Measurements from ENCODE around the gene SORBS1. TPM values are rescaled to one million over a fixed set of nuclear protein-coding genes. Genes with fewer than 3 reads are reported as not detected.

Gene SORBS1
- total and polyA plus RNA-seq, 5 experiments from 2014 or later = 0.25 to 1.7 (median 0.49) TPM

DNA sequence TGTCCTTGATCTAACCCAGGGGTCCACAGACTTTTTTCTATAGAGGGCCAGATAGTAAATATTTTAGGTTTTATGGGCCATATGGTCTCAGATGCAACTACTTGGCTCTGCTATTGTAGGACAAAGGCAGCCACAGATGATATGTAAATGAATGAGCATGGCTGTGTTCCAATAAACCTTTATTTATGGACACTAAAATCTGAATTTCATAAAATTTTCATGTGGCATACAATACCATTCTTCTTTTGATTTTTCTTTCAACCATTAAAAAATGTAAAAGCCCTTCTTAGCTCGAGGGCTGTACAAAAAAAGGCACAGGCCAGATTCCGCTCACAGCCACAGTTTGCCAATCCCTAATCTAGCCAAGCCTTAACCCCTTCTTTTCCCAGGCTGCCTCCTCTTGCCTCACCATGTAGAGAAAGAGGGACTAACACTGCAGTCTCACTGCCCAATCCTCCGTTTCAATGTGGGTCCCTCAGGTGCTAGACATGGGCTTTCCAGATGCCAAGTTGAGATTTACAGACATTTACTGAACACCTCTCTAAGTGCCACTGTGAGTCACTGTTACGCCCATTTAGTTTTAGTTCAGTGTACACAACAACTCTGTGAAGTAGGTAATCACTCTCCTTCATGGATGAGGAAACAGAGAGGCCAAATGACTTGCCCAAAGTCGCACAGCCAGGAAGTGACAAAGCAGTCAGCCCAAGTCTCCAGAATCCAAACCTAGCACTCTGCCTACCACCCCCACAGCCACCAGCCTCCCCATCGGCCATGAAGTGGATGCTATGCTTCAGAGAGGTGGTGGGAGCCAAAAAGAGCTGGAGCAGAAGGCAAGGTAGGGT, 137.8 kb downstream of the SORBS1 start:
- Mint-ChIP-seq H3K36me3 (no peaks in the 10 kb centered on the region), H3K9me3 (no peaks in the 10 kb centered on the region), H3K27ac (no peak overlapping the region), H3K4me1 (no peaks in the 10 kb centered on the region), H3K27me3 (peaks cover 0 to 1% (median 0%) of the 10 kb centered on the region in 5 donors), H3K4me3 (no peak overlapping the region)
- POLR2A ChIA-PET = no interaction called here
- ATAC-seq (no peak), DNase-seq (no peak)

DNA sequence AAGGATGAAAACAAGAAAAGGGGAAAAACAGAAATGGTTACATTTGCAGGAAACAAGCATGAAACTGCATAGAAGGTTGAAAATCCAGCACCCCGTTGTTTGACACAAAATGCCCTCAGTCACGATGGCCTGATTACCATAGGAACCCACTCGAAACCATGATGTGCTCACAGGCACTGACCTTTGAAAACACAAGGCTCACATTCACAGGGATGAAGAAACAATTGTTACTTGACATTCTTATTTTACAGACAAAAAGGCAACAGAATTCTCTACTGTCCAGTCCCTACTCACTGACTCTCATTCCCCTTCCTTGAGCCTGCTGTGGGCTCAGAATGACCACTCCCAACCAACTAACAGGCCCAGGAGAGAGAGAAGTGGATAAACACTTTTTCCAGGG, 138.9 kb downstream of the SORBS1 start:
- POLR2A ChIA-PET = no interaction called here
- Mint-ChIP-seq H3K4me1 (no peaks in the 10 kb centered on the region), H3K36me3 (no peaks in the 10 kb centered on the region), H3K4me3 (no peak overlapping the region), H3K27ac (no peak overlapping the region), H3K27me3 (peaks cover 0 to 1% (median 0%) of the 10 kb centered on the region in 5 donors), H3K9me3 (no peaks in the 10 kb centered on the region)
- ATAC-seq = no peak
- DNase-seq = no peak

DNA sequence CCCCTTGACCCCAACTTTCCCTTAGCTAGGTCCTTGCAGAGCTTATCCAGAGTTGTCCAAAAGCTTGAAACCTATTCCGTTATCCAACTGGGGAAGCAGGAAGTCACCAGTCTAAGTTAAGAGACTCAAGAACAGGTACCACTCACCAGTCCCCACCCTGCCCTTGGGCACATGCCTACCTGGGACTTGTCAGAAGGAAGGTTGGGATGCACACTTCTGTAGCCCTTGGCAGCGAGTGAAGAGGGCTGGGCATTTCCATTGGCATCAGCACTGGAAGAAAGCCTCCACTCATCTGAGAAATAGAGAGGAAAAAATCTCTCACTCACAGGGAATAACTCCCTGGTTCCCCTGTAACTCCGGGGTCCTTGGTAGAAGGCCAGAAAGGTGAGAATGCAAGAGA, 139.4 kb downstream of the SORBS1 start:
- Mint-ChIP-seq H3K27ac (no peak overlapping the region), H3K9me3 (no peaks in the 10 kb centered on the region), H3K27me3 (peaks cover 0 to 1% (median 0%) of the 10 kb centered on the region in 5 donors), H3K4me1 (no peaks in the 10 kb centered on the region), H3K36me3 (no peaks in the 10 kb centered on the region), H3K4me3 (no peak overlapping the region)
- ATAC-seq = no peak
- DNase-seq = no peak
- POLR2A ChIA-PET = no interaction called here

DNA sequence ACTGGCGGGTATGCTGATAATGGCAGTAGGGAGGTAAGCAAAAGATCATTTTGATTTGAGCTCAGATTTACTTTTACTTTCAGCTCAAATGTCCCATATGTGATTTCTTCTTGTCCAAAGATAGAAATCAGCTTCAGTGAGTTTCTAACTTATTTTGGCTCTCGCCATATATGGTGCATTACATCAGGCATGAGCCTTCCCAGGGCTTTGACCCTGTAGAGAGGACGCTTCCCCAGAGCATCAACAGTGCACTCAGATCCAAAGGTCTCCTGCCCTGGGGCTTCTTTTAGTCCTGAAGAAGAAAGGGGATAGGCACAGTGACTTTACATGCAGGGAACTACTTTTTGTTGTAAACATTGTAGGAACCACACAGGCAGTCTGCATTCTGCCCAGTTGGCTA, 141.8 kb downstream of the SORBS1 start:
- Mint-ChIP-seq H3K4me3 (no peak overlapping the region), H3K4me1 (no peaks in the 10 kb centered on the region), H3K36me3 (no peaks in the 10 kb centered on the region), H3K27ac (no peak overlapping the region), H3K27me3 (peaks cover 0 to 1% (median 0%) of the 10 kb centered on the region in 5 donors), H3K9me3 (no peaks in the 10 kb centered on the region)
- POLR2A ChIA-PET = no interaction called here
- DNase-seq (no peak), ATAC-seq (no peak)

DNA sequence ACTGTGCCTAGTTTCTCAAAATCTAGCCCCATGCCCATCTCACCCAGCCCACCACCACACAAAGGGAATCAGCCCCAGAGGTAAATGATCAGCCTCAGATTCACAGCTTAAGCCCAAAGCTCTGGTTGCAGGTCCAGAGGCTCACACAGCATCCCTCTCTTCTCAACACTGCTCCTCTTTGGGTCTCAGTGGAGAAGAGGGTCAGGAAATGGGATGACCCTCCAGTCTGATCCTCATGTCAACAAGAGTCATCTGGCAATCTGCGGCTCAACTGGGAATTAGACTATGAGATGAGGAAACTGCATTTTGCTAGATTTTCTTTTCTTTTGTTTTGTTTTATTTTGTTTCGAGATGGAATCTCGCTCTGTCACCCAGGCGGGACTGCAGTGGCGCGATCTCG, 144.2 kb downstream of the SORBS1 start:
- Mint-ChIP-seq H3K27me3 (no peaks in the 10 kb centered on the region), H3K36me3 (no peaks in the 10 kb centered on the region), H3K4me1 (no peaks in the 10 kb centered on the region), H3K9me3 (no peaks in the 10 kb centered on the region), H3K4me3 (no peak overlapping the region), H3K27ac (no peak overlapping the region)
- POLR2A ChIA-PET = no interaction called here
- DNase-seq = no peak
- ATAC-seq = no peak

DNA sequence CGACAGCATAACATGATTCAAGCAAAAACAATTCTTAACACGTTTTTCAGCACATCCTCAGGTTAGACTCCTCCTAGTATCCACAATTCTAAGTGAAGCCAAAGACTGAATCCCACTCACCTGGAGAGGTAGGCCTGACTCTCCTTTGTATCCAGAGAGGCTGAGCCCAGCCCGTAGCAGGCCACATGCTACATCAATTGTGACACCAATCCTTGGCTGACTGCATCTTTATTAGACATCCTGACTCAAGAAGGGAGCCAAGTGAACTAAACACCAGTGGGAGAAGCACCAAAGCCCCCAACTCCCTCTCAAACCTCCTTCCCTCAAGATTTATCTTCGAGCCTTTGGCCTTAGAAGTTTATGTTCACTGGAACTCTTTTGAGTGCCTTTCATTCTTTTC, 144.9 kb downstream of the SORBS1 start:
- Mint-ChIP-seq H3K4me1 (no peaks in the 10 kb centered on the region), H3K36me3 (no peaks in the 10 kb centered on the region), H3K4me3 (no peak overlapping the region), H3K27ac (no peak overlapping the region), H3K27me3 (no peaks in the 10 kb centered on the region), H3K9me3 (no peaks in the 10 kb centered on the region)
- POLR2A ChIA-PET = no interaction called here
- ATAC-seq (no peak), DNase-seq (no peak)

DNA sequence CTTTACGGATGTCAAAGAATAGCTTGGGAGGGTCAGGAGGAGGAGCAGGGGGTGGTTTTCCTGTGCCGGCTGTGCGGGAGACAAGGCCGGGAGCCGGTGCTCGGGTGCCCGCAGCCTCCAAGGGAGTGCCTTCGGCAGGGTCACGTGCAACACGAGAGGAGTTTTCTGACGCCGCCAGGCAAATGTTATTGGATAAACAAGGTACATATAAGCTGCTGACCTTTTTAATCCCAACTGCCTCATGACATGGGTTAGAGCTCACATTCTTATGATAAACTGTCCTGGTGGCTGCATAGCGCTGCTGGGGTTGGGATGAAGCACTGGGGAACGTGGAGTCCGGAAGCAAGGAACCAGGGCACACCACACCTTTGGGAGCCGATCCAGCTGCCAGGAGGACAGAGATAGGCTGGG, 145.5 kb downstream of the SORBS1 start:
- DNase-seq (no peak), ATAC-seq (no peak)
- no peaks in the 10 kb centered on the region for H3K4me1 Mint-ChIP-seq
- POLR2A ChIA-PET = no interaction called here
- no peaks in the 10 kb centered on the region for H3K9me3 Mint-ChIP-seq
- no peaks in the 10 kb centered on the region for H3K27me3 Mint-ChIP-seq
- H3K36me3 Mint-ChIP-seq = no peaks in the 10 kb centered on the region
- no peak overlapping the region for H3K4me3 Mint-ChIP-seq
- no peak overlapping the region for H3K27ac Mint-ChIP-seq

DNA sequence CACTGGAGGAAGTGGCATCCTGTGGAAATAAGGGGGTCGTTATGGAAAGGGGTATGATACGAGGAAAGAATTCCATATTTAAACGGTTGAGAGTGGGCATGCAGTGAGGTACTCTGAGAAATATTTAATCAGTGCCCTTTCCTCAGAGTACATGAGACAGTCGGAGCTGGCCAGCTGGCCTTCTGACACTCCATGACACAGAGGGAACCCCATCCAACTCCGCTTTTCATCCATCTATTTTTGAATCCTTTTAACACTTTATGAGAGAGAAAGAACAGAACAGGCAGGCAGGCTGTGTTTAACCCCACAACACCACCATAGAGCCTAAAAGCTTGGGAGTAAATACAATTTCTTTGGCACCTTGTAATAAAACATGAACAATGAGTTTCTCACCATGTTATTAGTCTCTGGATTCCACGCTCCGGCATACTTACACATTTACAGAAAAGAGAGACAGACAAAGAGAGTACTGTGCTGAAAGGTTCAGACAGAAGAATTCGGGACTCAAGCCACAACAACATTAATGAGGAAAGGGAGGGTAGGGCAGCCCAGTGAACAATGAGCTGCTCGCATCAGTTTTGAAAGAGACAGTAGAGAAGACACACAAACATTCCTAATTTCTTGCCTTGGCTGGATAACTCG, 146.2 kb downstream of the SORBS1 start:
- H3K4me1 Mint-ChIP-seq = no peaks in the 10 kb centered on the region
- no peaks in the 10 kb centered on the region for H3K27me3 Mint-ChIP-seq
- ATAC-seq (no peak), DNase-seq (no peak)
- no peak overlapping the region for H3K27ac Mint-ChIP-seq
- POLR2A ChIA-PET = no interaction called here
- no peak overlapping the region for H3K4me3 Mint-ChIP-seq
- no peaks in the 10 kb centered on the region for H3K9me3 Mint-ChIP-seq
- no peaks in the 10 kb centered on the region for H3K36me3 Mint-ChIP-seq

DNA sequence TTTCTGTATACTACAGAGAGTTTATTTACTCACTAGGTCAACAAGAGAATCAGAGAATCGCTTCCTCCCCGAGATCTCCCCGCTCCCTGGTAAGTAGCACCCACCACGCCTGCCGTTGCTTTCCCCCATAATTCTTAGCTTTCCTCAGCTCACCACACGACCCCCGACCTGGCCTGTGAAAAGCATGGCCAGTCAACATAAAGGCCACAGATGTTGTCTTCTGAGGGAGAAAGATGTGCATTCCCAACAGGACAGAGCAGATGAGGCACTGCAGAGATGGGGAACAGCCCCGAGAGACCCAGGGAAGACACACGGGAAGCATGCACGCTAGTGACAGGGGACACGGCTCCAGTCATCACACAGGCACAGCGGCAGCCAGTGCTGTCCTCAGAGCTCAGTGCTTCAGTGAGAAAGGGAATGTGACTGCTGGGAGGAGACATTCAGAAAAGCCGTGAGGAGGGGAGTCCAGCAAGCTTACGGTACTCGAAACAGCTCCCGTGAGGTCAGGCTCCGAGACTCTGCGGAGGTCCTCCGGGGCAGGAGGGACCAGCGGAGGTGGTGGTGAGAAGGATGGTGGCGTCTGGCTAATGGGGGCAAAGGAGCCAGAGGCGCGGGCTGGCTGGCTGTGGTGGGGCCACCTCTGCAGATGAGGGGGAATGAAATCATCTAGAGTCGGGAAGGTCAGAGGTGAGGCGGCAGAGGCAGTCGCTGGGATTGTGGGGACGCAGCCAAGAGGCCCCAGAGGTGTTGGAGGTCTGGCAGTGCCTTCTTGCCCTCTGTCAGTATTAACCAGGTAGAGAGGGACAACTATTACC, 146.9 kb downstream of the SORBS1 start:
- DNase-seq (no peak), ATAC-seq (no peak)
- Mint-ChIP-seq H3K36me3 (no peaks in the 10 kb centered on the region), H3K9me3 (no peaks in the 10 kb centered on the region), H3K27me3 (no peaks in the 10 kb centered on the region), H3K27ac (no peak overlapping the region), H3K4me3 (no peak overlapping the region), H3K4me1 (no peaks in the 10 kb centered on the region)
- POLR2A ChIA-PET = no interaction called here

DNA sequence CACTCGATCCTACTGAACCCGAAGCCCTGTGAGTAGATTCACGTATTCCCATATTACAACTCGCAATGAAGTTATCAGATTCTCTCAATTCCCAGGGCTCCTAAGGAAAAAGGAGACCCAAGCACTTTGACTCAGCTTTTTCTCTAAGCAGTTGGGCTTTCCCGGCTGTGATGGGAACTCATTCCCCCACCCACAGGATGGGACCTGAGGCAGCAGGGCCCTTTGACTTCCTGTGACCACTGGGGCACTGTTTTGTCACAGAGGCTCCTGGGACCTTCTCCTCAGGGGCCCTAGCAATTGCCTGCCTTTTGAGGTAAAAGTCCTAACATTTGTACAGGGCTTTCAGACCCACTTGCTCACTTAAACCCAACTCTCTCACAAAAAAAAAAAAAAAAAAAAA, 147.6 kb downstream of the SORBS1 start:
- Mint-ChIP-seq H3K27ac (no peak overlapping the region), H3K9me3 (no peaks in the 10 kb centered on the region), H3K36me3 (no peaks in the 10 kb centered on the region), H3K27me3 (no peaks in the 10 kb centered on the region), H3K4me3 (no peak overlapping the region), H3K4me1 (no peaks in the 10 kb centered on the region)
- DNase-seq = no peak
- POLR2A ChIA-PET = no interaction called here
- ATAC-seq = no peak

DNA sequence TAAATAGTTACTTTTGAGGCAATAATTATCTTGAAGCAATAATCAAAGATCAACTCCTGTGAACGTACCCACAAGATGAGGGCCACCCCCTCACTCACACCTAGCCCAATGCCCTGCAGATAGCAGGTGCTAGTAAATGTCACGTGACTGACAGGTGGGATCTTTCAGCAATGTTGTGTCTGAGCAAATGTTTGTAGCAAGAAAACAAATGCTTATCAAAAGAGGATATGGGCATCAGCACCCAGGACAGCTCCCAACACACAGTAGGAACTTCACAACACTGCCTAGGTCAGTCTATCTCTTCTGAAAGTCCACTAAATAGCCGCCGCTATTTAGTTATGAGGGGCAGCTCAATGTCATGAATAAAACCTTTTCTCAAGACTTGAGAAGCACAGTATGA, 149.5 kb downstream of the SORBS1 start:
- H3K9me3 Mint-ChIP-seq = no peaks in the 10 kb centered on the region
- ATAC-seq = no peak
- H3K4me1 Mint-ChIP-seq = no peaks in the 10 kb centered on the region
- H3K36me3 Mint-ChIP-seq = no peaks in the 10 kb centered on the region
- no peak overlapping the region for H3K4me3 Mint-ChIP-seq
- POLR2A ChIA-PET = no interaction called here
- no peaks in the 10 kb centered on the region for H3K27me3 Mint-ChIP-seq
- DNase-seq = no peak
- H3K27ac Mint-ChIP-seq = no peak overlapping the region

DNA sequence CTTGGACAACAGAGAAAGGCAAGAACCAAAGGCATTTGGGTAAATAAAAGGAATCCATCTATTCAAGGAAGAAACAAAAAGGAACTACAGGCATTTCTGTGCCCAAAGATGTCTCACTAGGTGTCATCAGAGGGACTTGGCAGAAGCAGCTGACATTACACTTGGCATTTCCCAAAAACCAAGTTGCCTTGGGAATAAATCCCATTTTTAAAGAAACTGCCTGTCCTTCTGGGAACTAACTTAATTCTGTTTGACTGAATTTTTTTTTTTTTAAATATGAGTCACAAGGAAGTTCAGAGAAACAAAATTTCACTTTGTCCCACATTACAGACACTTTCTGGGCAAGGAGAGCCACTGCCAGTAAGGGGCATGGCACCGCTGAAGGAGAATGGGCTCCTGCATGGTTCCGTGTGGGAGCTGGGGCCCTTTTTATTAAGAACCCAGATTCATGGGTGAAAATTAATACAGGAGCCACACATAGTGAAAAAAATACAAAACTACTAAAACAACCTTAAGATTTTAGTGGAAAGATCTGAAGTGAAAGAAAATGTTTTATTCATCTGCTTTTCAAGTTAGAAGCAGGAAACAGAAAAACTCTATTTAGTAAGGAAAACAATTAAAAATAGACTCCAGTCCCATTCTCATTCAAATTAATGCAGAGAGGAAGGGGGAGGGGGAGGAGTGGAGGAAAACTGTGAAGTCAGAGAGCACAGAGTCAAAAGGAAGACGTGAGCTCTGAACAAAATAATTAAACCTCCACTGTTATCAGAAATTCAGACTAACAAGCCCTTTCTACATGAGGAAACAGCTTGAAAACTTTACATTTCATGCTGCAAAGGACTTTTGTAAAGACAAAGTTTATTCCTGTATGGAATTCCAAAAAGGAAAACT, 151.9 kb downstream of the SORBS1 start:
- Mint-ChIP-seq H3K4me3 (no peak overlapping the region), H3K27ac (no peak overlapping the region), H3K36me3 (no peaks in the 10 kb centered on the region), H3K4me1 (no peaks in the 10 kb centered on the region), H3K9me3 (no peaks in the 10 kb centered on the region), H3K27me3 (peaks cover 0 to 9% (median 0%) of the 10 kb centered on the region in 5 donors)
- POLR2A ChIA-PET = interaction anchor here (0.6 kb wide), 1 partner anchor 94 kb away, joined by 3 read pairs; no protein-coding TSS in a partner anchor
- DNase-seq (no peak), ATAC-seq (no peak)
